NB4 (cell line): Measurements from ENCODE around the gene COL4A2.

Source experiments
- MYC ChIP-seq: IDR thresholded peaks from 2 replicates; pipeline ENCODE4 v1.6.1; 2011; ENCODE audit warnings: low read depth, low read length
- POLR2A ChIP-seq: IDR thresholded peaks from 2 replicates; pipeline ENCODE4 v1.6.1; 2011; ENCODE audit warnings: mild to moderate bottlenecking; ENCODE audit not compliant: insufficient read length; ENCODE audit errors: extremely low read depth
- TF ChIP-seq, protein P1 (sequence below): IDR thresholded peaks from one replicate; pipeline ENCODE4 v1.5.1; 2012; ENCODE audit warnings: low read depth, low read length

DNA sequence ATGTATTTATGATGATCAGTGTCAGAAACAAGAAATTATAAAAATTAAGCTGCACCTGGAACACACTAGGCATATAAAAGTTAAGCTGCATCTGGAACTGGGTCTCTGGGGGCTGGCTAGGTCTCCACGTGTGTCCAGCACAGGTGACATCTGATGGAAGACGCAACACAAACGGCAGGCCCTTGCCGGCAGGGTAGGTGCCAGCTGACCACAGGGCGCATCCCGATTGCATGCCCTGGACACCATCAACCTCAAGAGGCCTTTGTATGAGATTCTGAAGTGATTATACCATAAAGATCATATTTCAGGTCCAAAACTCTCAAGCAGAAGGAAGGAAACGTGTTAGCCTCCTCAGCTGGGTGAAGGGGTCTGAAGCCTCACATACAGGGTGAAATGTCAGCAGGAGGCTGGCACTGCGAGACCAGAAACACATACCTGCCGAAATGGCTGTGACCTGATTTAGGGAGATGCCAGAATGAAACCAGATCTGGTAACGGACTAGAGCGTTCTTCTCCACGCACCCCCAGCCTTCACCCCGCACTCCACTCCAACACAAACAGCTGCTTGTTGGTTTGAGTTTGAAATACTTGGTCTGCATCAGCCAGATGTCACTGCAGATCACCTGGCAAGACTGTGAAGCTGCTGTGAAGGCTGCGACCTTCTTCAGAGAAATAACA, 37.4 kb upstream of the COL4A2 start:
- no peak for TF ChIP-seq POLR2A
- TF ChIP-seq, protein P1, sequence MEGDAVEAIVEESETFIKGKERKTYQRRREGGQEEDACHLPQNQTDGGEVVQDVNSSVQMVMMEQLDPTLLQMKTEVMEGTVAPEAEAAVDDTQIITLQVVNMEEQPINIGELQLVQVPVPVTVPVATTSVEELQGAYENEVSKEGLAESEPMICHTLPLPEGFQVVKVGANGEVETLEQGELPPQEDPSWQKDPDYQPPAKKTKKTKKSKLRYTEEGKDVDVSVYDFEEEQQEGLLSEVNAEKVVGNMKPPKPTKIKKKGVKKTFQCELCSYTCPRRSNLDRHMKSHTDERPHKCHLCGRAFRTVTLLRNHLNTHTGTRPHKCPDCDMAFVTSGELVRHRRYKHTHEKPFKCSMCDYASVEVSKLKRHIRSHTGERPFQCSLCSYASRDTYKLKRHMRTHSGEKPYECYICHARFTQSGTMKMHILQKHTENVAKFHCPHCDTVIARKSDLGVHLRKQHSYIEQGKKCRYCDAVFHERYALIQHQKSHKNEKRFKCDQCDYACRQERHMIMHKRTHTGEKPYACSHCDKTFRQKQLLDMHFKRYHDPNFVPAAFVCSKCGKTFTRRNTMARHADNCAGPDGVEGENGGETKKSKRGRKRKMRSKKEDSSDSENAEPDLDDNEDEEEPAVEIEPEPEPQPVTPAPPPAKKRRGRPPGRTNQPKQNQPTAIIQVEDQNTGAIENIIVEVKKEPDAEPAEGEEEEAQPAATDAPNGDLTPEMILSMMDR, result no peak
- no peak for TF ChIP-seq MYC
